SJCRH30 (cell line): ENCODE measurements around the gene LDLRAD4. TPM values are rescaled to one million over a fixed set of nuclear protein-coding genes. Genes with fewer than 3 reads are reported as not detected.

ENCODE experiments used
- DNase-seq, 2 experiments: peaks; one replicate each; pipeline ENCODE4 v3.0.0-alpha.2; 2015 to 2020
- H3K27ac ChIP-seq: fragments of 250-450 bp; sonication (Bioruptor Pico); 2 replicates; pipeline ENCODE4 v1.5.1; 2020; ENCODE audit warnings: mild to moderate bottlenecking, moderate library complexity
- H3K27me3 ChIP-seq: fragments of 250-450 bp; sonication (Bioruptor Pico); 2 replicates; pipeline ENCODE4 v1.5.1; 2020; ENCODE audit warnings: mild to moderate bottlenecking, moderate library complexity
- H3K36me3 ChIP-seq: fragments of 250-450 bp; sonication (Bioruptor Pico); 2 replicates; pipeline ENCODE4 v1.5.1; 2020; ENCODE audit warnings: mild to moderate bottlenecking, moderate library complexity
- H3K4me1 ChIP-seq: fragments of 250-450 bp; sonication (Bioruptor Pico); 2 replicates; pipeline ENCODE4 v1.5.1; 2020; ENCODE audit warnings: mild to moderate bottlenecking, moderate library complexity
- H3K4me3 ChIP-seq: fragments of 250-450 bp; sonication (Bioruptor Pico); 2 replicates; pipeline ENCODE4 v1.5.1; 2020; ENCODE audit warnings: mild to moderate bottlenecking, moderate library complexity
- H3K9me3 ChIP-seq: fragments of 250-450 bp; sonication (Bioruptor Pico); replicated peaks from 2 replicates; pipeline ENCODE4 v1.5.1; 2020; ENCODE audit warnings: mild to moderate bottlenecking, moderate library complexity
- total RNA-seq: library from RNA; depleted of rRNA; stranded (reverse); fragments of >200 nt; shearing (Covaris generic); gene quantifications from 2 replicates; pipeline ENCODE4 v1.2.3, GENCODE V29; 2014

Gene LDLRAD4
- total RNA-seq, 1 experiment from 2014 or later: 0.26 TPM

DNA sequence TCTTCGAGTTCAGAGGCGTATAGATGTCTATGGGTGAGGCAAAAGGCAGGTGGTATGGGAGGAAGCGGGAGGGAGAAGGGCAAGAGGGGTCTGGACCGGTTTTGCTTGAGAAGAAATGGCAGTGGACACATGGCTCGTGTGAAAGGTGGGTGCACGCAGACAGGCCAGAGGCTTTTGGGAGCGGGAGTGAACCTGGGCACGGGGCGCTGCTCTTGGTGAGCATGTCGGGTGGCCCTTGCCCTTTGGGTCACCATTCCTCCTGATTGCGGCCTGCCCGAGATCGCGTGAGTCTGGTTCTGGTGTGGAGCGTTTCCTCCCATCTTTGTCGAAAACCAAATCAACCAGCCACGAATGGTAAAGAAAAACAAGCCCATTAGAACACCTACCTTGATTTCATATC is 12.6 kb downstream of the LDLRAD4 start:
- Histone ChIP-seq H3K4me1 (no peaks in the 10 kb centered on the region), H3K36me3 (no peaks in the 10 kb centered on the region)
- no peak for DNase-seq

DNA sequence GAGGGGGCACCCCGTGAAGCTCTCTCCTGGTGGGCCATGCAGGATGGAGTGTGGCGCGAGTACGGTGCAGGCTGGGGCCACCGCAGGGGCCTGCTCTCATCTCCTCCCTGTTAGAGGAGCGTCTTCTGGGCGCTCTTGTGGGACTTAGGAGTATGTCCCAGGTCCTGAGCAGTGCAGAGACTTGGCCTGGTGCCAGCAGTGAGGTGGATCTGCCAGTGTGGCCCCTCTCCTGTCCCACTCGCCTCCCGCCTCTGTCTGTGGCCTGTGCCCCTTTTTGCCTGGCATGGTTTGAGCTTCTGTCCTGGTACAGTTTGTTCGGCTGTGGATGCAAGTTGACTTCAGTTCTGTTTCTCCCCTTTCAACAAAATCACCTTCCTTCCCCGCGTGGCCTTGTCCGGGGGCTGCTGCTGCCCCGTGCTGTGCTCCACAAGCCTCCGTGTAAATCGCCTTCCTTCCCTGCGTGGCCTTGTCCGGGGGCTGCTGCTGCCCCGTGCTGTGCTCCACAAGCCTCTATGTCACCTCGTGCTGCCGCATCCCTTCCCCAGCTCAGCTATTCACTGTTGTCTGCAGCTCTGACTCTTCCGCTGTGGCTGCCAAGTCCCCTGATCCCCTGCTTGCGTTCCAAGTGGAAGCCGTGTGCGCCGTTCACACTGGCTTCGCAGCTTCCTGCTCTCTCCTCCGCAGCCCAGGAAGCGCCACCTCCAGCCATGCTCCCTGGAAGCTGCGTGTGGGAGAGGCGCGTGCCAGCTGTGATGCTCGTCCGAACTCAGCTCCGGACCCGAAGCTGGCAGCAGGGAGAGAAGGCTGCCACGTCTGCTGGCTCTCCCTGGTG is 13.7 kb downstream of the LDLRAD4 start:
- Histone ChIP-seq H3K9me3 (no peaks in the 10 kb centered on the region), H3K4me1 (no peaks in the 10 kb centered on the region), H3K27me3 (no peaks in the 10 kb centered on the region), H3K4me3 (no peak overlapping the region), H3K27ac (no peak overlapping the region), H3K36me3 (no peaks in the 10 kb centered on the region)
- DNase-seq: no peak

More for the DNA sequence above, 12.6 kb downstream of the LDLRAD4 start:
- Histone ChIP-seq H3K9me3 (no peaks in the 10 kb centered on the region), H3K27me3 (no peaks in the 10 kb centered on the region), H3K4me3 (no peak overlapping the region), H3K27ac (no peak overlapping the region)

DNA sequence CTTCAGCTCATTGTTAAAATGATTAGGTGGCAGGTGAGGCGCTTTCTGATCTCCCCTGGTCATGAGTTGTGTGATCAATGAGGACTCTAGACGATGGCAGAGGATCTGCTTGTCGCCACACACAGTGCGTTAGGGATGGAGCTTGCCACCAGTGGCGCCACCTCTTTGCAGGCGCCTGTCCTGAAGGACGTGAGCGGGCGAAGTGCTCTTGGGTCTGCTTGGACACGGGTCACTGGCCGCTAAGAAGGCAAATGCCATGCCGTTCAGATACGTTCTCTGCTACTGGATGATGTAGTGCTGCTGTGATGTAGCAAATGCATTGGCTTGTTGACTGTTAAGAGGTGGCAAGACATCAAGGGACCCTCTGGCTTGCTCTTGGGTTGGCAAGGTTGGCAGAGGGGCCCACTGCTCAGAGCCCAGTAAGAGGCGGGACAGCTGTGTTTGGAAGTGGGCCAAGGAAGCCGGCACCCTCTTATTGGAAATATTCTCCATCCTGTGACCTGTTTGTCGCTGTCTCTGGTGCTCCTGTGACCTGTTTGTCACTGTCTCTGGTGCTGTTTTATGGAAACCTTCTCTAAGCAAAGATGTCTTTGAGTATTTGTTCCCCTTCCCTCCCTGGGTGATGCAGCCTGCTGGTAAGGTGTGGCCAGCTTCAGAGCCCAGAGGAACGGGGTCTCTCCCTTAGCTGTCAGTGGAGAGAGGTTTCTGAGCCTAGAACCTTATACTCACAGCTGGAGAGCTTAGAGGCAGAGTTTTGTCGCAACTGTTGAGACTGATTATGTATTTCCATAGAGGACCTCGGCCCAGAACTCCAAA is 14.6 kb downstream of the LDLRAD4 start:
- no peaks in the 10 kb centered on the region for H3K4me1 ChIP-seq
- no peak overlapping the region for H3K4me3 ChIP-seq
- H3K36me3 ChIP-seq: no peaks in the 10 kb centered on the region
- no peak for DNase-seq
- H3K27ac ChIP-seq: no peak overlapping the region
- no peaks in the 10 kb centered on the region for H3K27me3 ChIP-seq
- H3K9me3 ChIP-seq: no peaks in the 10 kb centered on the region

DNA sequence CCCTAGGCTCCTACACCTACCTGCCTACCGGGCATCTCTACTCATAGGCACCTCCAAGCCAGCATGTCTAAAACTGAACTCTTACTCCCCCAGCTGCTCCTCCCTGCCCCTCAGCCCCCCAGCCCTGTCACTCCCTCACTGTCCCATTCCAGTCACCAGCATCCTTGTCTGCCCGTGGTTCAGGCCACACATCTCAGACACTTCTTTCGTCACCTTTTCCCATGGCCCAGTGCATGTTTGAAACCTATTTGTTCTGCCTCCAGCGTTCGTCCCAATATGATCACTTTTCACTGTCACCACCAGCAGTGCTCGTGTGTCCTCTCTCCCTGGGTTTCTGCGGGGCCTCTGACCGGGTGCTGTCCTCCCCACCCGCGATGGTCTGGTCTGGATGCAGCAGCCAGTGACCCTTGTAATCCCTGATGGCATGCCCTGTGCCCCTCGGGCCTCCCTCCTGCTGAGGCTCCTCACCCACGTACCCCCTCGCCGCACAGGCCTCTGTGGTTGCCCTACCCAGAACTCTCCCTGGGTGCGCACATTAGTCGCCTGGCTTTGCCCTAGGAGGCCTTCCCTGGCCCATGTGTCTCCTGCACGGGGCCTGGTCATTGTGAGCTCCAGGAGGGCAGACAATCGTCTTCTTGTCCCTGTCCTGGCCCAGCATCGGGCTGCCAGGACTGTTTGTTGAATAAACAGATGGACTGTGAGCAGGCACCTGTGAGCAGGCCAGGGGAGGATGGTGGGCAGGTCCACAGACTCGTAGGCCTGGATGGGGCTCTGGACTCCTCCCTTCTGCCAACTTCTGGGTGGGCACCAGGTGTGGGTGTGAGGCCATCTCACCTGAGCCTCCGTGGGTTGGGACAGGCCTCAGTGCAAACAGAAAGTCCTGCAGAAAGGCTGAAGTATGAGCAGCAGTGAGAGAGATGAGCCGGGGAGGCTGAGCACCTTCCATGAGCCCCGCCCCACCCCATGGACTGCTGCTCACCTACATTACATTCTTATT is 15.5 kb downstream of the LDLRAD4 start:
- no peak overlapping the region for H3K4me3 ChIP-seq
- no peaks in the 10 kb centered on the region for H3K9me3 ChIP-seq
- no peak for DNase-seq
- no peaks in the 10 kb centered on the region for H3K27me3 ChIP-seq
- no peak overlapping the region for H3K27ac ChIP-seq
- no peaks in the 10 kb centered on the region for H3K36me3 ChIP-seq
- H3K4me1 ChIP-seq: no peaks in the 10 kb centered on the region

DNA sequence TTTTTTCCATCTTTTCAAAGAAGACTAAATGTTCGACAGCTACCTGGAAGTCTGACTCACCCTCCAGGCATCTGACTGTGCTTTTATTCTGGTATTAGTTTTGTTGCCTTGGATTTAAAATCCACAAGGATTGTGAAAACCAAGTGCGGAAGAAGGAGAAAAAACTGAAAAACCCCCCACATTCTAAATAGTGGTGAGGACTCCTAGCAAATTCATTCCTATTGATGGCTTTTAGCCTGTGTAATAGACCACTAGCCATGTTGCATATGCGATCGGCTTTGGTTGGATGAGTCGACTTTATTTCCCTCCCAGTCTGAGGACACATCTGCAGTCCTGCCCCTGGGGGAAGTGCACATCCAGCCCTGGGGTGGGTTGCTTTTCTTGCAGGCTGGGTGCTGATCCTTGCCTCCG is 16.9 kb downstream of the LDLRAD4 start:
- Histone ChIP-seq H3K4me3 (no peak overlapping the region), H3K27ac (no peak overlapping the region), H3K36me3 (no peaks in the 10 kb centered on the region), H3K4me1 (no peaks in the 10 kb centered on the region), H3K9me3 (no peaks in the 10 kb centered on the region), H3K27me3 (no peaks in the 10 kb centered on the region)
- no peak for DNase-seq

DNA sequence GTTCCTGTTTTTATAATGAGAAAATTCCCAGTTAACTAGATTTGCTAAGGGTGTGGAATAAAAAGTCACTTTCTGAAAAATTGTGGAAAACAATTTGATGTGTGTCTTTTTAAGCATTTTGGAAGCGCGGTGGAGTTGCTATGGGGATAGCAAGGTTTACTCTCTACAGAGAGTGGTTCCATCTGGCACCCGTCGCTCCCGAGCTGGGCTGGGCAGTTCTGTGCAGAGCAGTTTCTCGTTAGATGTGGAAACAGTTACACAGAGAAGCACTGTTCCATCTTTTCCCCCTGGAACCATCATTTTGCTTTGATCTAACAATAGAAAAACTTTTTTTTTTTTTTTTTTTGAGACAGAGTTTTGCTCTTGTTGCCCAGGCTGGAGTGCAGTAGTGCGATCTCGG is 17.4 kb downstream of the LDLRAD4 start:
- H3K4me3 ChIP-seq: no peak overlapping the region
- no peak for DNase-seq
- H3K27me3 ChIP-seq: no peaks in the 10 kb centered on the region
- H3K9me3 ChIP-seq: no peaks in the 10 kb centered on the region
- no peaks in the 10 kb centered on the region for H3K4me1 ChIP-seq
- no peaks in the 10 kb centered on the region for H3K36me3 ChIP-seq
- H3K27ac ChIP-seq: no peak overlapping the region

DNA sequence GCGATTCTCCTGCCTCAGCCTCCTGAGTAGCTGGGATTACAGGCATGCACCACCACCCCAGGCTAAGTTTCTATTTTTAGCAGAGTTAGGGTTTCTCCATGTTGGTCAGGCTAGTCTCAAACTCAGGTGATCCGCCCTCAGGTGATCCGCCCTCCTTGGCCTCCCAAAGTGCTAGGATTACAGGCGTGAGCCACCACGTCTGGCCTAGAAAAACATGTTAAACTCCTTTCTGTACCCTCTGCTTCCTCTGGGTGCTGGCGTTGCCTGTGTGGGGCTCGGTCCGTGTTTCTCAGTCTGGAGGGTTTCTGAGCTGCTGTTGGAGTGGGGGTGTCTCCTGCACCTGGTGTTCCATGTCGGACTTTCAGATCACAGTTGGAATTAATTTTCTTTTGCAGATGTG is 17.9 kb downstream of the LDLRAD4 start:
- Histone ChIP-seq H3K36me3 (no peaks in the 10 kb centered on the region), H3K4me3 (no peak overlapping the region), H3K4me1 (no peaks in the 10 kb centered on the region), H3K27me3 (no peaks in the 10 kb centered on the region), H3K27ac (no peak overlapping the region), H3K9me3 (no peaks in the 10 kb centered on the region)
- DNase-seq: no peak

DNA sequence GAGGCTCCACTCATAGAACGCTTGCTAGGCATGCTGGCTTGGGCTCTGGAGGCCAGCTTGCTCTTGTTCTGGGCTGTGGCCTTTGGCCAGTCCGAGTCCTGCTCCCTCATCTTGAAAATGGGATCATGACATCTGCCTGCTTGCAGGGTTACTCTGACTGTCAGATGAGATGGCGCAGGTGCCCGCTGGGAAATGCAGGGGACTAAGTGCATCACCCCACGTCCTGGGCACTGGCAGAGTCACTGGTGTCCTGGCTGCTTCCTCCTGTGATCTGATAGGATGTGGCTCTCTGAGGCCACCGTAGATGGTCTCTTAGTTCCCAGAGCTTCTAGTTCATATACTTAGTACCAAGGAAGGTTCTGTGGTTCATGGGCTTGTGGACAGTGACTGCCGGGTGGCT is 18.5 kb downstream of the LDLRAD4 start:
- Histone ChIP-seq H3K36me3 (no peaks in the 10 kb centered on the region), H3K4me3 (no peak overlapping the region), H3K27me3 (no peaks in the 10 kb centered on the region), H3K9me3 (no peaks in the 10 kb centered on the region), H3K4me1 (no peaks in the 10 kb centered on the region), H3K27ac (no peak overlapping the region)
- DNase-seq: no peak

DNA sequence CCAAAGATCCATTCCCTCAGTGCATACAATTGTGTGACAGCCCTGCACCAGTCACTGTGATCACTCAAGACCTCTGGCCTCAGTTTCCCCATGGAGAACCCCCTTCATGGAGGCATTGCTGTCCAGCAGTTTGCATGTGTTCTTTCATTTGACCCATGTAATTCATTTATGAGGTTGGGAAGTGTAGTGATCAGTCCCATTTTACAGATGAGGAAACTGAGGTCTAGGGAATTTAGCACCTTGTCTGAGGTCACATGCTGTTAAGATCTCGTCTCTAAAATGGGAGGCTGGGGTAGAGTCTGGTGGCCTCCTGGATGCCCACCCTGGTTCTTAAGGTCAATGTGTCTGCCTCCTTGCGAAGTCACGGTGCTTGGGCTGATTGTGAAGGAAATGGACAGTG is 19.1 kb downstream of the LDLRAD4 start:
- Histone ChIP-seq H3K9me3 (no peaks in the 10 kb centered on the region), H3K4me3 (no peak overlapping the region), H3K4me1 (no peaks in the 10 kb centered on the region), H3K27ac (no peak overlapping the region), H3K36me3 (no peaks in the 10 kb centered on the region), H3K27me3 (no peaks in the 10 kb centered on the region)
- no peak for DNase-seq

DNA sequence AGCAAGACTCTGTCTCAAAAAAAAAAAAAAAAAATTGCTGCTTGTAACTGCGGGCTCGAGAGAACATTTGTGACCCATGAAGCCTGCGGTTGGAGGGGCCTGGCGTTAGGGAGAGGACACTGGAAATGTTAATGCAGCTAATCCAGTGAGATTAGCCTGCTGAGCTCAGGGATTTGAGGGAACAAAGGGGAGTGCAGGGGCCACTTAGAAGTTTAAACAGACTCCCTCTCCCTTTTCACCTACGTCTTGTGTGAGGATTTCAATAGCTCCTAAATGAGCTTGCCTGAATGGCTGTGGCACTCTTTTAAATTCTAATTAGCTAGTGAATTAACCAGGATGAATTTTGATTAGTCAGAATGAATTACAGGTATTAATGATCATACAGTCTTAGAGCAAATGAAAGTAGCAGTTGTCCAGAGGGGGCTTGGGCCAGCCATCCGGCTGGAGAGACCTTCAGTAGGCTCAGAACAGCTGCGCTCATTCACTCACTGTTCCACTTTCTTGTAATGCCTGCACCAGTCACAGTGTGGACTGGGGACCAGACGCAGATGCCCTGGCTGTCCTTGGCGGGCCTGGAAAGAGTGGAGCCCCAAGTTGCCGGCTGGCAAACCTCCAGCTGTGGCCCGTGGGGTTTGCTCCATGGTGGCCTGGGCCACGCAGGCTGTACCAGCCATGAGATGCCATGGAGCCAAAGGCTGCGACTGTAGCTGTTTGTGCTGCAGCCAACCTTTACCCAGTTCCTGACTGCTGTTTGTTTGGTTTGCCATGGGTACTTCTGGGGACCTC is 20.8 kb downstream of the LDLRAD4 start:
- H3K4me1 ChIP-seq: no peaks in the 10 kb centered on the region
- H3K36me3 ChIP-seq: no peaks in the 10 kb centered on the region
- peak; percentile 65 to 72 for DNase-seq
- no peaks in the 10 kb centered on the region for H3K9me3 ChIP-seq
- no peaks in the 10 kb centered on the region for H3K27me3 ChIP-seq
- no peak overlapping the region for H3K4me3 ChIP-seq
- no peak overlapping the region for H3K27ac ChIP-seq

DNA sequence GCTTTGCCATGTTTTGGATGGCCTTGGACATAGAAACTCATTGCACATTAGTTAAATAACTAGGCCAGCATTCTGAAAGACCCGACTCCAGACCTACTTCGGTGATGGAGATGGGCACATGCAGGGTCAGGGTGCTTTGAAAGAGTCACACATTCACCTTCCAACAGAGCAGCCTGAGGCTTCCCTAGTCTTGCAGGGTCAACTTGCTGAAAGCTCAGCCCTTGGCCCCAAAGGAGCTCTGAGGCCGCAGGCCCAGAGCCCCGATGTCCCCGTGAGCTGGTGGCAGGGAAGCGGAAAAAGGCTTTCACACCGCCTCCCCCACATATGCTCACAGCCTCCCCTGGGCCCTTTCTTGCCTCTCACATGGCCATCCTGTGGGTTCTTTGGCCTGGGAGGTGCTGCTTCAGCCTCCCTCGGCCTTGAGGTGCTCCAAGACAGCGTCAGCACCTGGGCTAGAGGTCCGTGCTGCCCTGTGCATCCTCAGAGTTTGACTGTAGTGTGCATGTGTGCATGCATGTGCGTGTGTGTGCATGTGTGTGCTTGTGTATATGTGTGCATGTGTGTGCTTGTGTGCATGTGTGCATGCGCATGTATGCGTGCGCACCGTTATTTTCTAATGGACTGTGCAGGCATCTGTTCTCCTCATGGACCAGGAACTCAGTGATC is 21.6 kb downstream of the LDLRAD4 start:
- H3K36me3 ChIP-seq: no peaks in the 10 kb centered on the region
- no peak overlapping the region for H3K27ac ChIP-seq
- DNase-seq: no peak
- H3K9me3 ChIP-seq: no peaks in the 10 kb centered on the region
- H3K4me3 ChIP-seq: no peak overlapping the region
- H3K27me3 ChIP-seq: no peaks in the 10 kb centered on the region
- H3K4me1 ChIP-seq: no peaks in the 10 kb centered on the region

DNA sequence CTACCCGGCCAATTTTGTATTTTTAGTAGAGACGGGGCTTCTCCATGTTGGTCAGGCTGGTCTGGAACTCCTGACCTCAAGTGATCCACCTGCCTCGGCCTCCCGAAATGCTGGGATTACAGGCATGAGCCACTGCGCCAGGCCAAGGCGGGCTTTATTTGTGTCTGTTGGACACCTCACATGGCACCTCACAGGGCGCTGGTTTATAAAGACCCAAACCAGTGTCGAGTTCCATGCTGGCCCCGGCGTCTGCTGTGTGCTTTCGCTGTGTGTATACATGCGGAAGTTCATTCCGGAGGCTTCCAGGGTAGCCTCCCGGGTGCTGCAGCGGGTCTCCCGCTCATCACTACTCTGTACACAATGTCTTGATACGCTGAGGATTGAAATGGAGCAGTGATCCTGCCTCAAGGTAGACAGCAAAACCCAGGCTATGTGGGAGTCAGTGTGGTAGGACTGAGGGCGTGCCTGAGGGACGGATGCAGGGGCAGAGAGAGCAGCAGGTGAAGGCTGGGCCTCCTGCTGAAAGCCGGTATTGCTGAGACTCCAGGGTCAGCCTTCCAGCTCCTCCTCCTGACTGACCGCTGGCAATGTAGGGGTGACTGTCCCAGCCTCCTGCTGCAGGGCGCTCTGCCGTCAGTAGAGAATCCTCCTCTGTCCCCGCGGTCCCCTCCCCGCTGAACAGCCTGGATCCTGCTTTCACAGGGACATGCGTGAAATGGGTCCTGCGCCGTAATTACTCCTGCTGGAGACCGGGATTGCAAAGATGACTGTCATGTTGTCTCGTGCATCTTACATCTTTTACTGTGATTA is 22.7 kb downstream of the LDLRAD4 start:
- no peak overlapping the region for H3K4me3 ChIP-seq
- no peaks in the 10 kb centered on the region for H3K27me3 ChIP-seq
- no peaks in the 10 kb centered on the region for H3K4me1 ChIP-seq
- H3K36me3 ChIP-seq: no peaks in the 10 kb centered on the region
- H3K9me3 ChIP-seq: no peaks in the 10 kb centered on the region
- DNase-seq: no peak
- no peak overlapping the region for H3K27ac ChIP-seq

DNA sequence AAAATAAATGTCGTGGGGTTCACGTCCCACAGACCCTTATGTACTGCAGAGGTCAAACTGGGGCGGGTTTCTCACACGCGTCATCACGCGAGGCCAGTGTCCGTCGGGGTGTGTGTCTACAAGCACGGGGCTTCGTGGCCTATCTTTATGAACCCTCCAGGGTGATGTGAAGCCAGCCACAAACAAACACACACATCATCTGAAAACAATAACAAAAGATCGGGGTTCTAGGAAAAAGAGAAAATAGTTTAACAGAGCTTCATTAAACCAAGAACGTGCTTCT is 23.3 kb downstream of the LDLRAD4 start:
- no peak overlapping the region for H3K27ac ChIP-seq
- H3K36me3 ChIP-seq: no peaks in the 10 kb centered on the region
- DNase-seq: no peak
- no peak overlapping the region for H3K4me3 ChIP-seq
- no peaks in the 10 kb centered on the region for H3K9me3 ChIP-seq
- H3K4me1 ChIP-seq: no peaks in the 10 kb centered on the region
- no peaks in the 10 kb centered on the region for H3K27me3 ChIP-seq
